T-helper 2 cell treated with Interferon-gamma antibody and Interleukin-4, amounts not matched to agents 5 μg/mL and 100 μg/mL, for 36 hours (primary cell): ENCODE measurements around the gene TEX35.
A peak's percentile ranks its signal among the peaks of the same experiment; 100 is the strongest.
"Not testable (repeated sequence)": the region's sequence is repeated elsewhere in the genome, so short reads cannot be mapped to it uniquely, and the experiment has no call there.

Source experiments
- DNase-seq: peaks from one replicate; pipeline ENCODE4 v3.0.0; 2021; ENCODE audit warnings: low spot score
- H3K27ac Mint-ChIP-seq: one replicate; pipeline ENCODE4 v1.8.0; 2021; ENCODE audit warnings: mild to moderate bottlenecking, mixed read lengths
- H3K27me3 Mint-ChIP-seq: one replicate; pipeline ENCODE4 v1.8.0; 2021; ENCODE audit warnings: low read depth, mixed read lengths
- H3K36me3 Mint-ChIP-seq: one replicate; pipeline ENCODE4 v1.8.0; 2021; ENCODE audit warnings: low read depth, mixed read lengths
- H3K4me1 Mint-ChIP-seq: one replicate; pipeline ENCODE4 v1.8.0; 2021; ENCODE audit warnings: low read depth, mixed read lengths
- H3K4me3 Mint-ChIP-seq: one replicate; pipeline ENCODE4 v1.8.0; 2022; ENCODE audit warnings: mild to moderate bottlenecking, moderate library complexity, mixed read lengths
- H3K9me3 Mint-ChIP-seq: one replicate; pipeline ENCODE4 v1.8.0; 2021; ENCODE audit warnings: mixed read lengths

TEX35 gene

GRCh38 chr1:178498896-178499675 lies 13.8 kb upstream of the TEX35 start:
- Mint-ChIP-seq H3K4me1 (no peaks in the 10 kb centered on the region), H3K27me3 (no peaks in the 10 kb centered on the region), H3K9me3 (no peaks in the 10 kb centered on the region), H3K36me3 (no peaks in the 10 kb centered on the region), H3K4me3 (no peak overlapping the region), H3K27ac (no peak overlapping the region)
- DNase-seq, result no peak

GRCh38 chr1:178500091-178500770 lies 12.7 kb upstream of the TEX35 start:
- Mint-ChIP-seq H3K27me3 (no peaks in the 10 kb centered on the region), H3K4me1 (no peaks in the 10 kb centered on the region), H3K4me3 (no peak overlapping the region), H3K9me3 (no peaks in the 10 kb centered on the region), H3K36me3 (no peaks in the 10 kb centered on the region), H3K27ac (no peak overlapping the region)
- DNase-seq, result no peak

GRCh38 chr1:178500936-178501554 lies 11.9 kb upstream of the TEX35 start:
- H3K4me1 Mint-ChIP-seq, result no peaks in the 10 kb centered on the region

GRCh38 chr1:178501705-178502329 lies 11.1 kb upstream of the TEX35 start:
- Mint-ChIP-seq H3K4me1 (no peaks in the 10 kb centered on the region), H3K9me3 (no peaks in the 10 kb centered on the region), H3K27me3 (no peaks in the 10 kb centered on the region), H3K27ac (no peak overlapping the region), H3K4me3 (no peak overlapping the region), H3K36me3 (no peaks in the 10 kb centered on the region)
- peak; percentile 38 for DNase-seq

More at GRCh38 chr1:178500936-178501554, 11.9 kb upstream of the TEX35 start:
- Mint-ChIP-seq H3K27me3 (no peaks in the 10 kb centered on the region), H3K36me3 (no peaks in the 10 kb centered on the region), H3K9me3 (no peaks in the 10 kb centered on the region), H3K4me3 (no peak overlapping the region), H3K27ac (no peak overlapping the region)
- no peak for DNase-seq

- H3K4me1 Mint-ChIP-seq, result no peaks in the 10 kb centered on the region
- H3K4me3 Mint-ChIP-seq, result no peak overlapping the region
- H3K27me3 Mint-ChIP-seq, result no peaks in the 10 kb centered on the region
- H3K9me3 Mint-ChIP-seq, result no peaks in the 10 kb centered on the region
- no peak overlapping the region for H3K27ac Mint-ChIP-seq
- no peak for DNase-seq
- H3K36me3 Mint-ChIP-seq, result no peaks in the 10 kb centered on the region
These were observed 10.6 kb upstream of the TEX35 start for GRCh38 chr1:178502330-178502714.

- H3K27me3 Mint-ChIP-seq, result no peaks in the 10 kb centered on the region
- no peak overlapping the region for H3K27ac Mint-ChIP-seq
- no peak for DNase-seq
- H3K4me1 Mint-ChIP-seq, result no peaks in the 10 kb centered on the region
- no peaks in the 10 kb centered on the region for H3K9me3 Mint-ChIP-seq
- no peaks in the 10 kb centered on the region for H3K36me3 Mint-ChIP-seq
- H3K4me3 Mint-ChIP-seq, result no peak overlapping the region
These were observed 10.1 kb upstream of the TEX35 start for GRCh38 chr1:178502856-178503255.

GRCh38 chr1:178503316-178503715 lies 9.6 kb upstream of the TEX35 start:
- H3K4me1 Mint-ChIP-seq, H3K4me3 Mint-ChIP-seq, H3K27ac Mint-ChIP-seq, H3K36me3 Mint-ChIP-seq, DNase-seq, H3K27me3 Mint-ChIP-seq, H3K9me3 Mint-ChIP-seq: not testable (repeated sequence)

GRCh38 chr1:178503849-178504248 lies 9.1 kb upstream of the TEX35 start:
- Mint-ChIP-seq H3K4me1 (no peaks in the 10 kb centered on the region), H3K9me3 (no peaks in the 10 kb centered on the region), H3K36me3 (no peaks in the 10 kb centered on the region), H3K27me3 (no peaks in the 10 kb centered on the region), H3K27ac (no peak overlapping the region), H3K4me3 (no peak overlapping the region)
- no peak for DNase-seq

GRCh38 chr1:178504286-178504685 lies 8.6 kb upstream of the TEX35 start:
- Mint-ChIP-seq H3K36me3 (no peaks in the 10 kb centered on the region), H3K27ac (no peak overlapping the region)

GRCh38 chr1:178506177-178506576 lies 6.7 kb upstream of the TEX35 start:
- no peak for DNase-seq
- no peaks in the 10 kb centered on the region for H3K4me1 Mint-ChIP-seq

More at GRCh38 chr1:178504286-178504685, 8.6 kb upstream of the TEX35 start:
- Mint-ChIP-seq H3K9me3 (no peaks in the 10 kb centered on the region), H3K27me3 (no peaks in the 10 kb centered on the region), H3K4me1 (no peaks in the 10 kb centered on the region), H3K4me3 (no peak overlapping the region)
- DNase-seq, result no peak

GRCh38 chr1:178506669-178507068 lies 6.2 kb upstream of the TEX35 start:
- Mint-ChIP-seq H3K4me3 (no peak overlapping the region), H3K9me3 (no peaks in the 10 kb centered on the region), H3K27ac (no peak overlapping the region), H3K36me3 (no peaks in the 10 kb centered on the region), H3K4me1 (no peaks in the 10 kb centered on the region), H3K27me3 (no peaks in the 10 kb centered on the region)
- no peak for DNase-seq

More at GRCh38 chr1:178506177-178506576, 6.7 kb upstream of the TEX35 start:
- no peaks in the 10 kb centered on the region for H3K27me3 Mint-ChIP-seq
- H3K9me3 Mint-ChIP-seq, result no peaks in the 10 kb centered on the region
- H3K36me3 Mint-ChIP-seq, result no peaks in the 10 kb centered on the region
- no peak overlapping the region for H3K27ac Mint-ChIP-seq
- no peak overlapping the region for H3K4me3 Mint-ChIP-seq

GRCh38 chr1:178509414-178510007 lies 3.4 kb upstream of the TEX35 start:
- Mint-ChIP-seq H3K4me3 (no peak overlapping the region), H3K27ac (no peak overlapping the region), H3K27me3 (no peaks in the 10 kb centered on the region), H3K4me1 (no peaks in the 10 kb centered on the region), H3K9me3 (no peaks in the 10 kb centered on the region), H3K36me3 (no peaks in the 10 kb centered on the region)
- no peak for DNase-seq

GRCh38 chr1:178510155-178510554 lies 2.8 kb upstream of the TEX35 start:
- Mint-ChIP-seq H3K27me3 (no peaks in the 10 kb centered on the region), H3K4me1 (no peaks in the 10 kb centered on the region), H3K4me3 (no peak overlapping the region), H3K27ac (no peak overlapping the region), H3K36me3 (no peaks in the 10 kb centered on the region), H3K9me3 (no peaks in the 10 kb centered on the region)
- no peak for DNase-seq
